ENCODE data around the gene PNPLA8. TPM values are rescaled to one million over a fixed set of nuclear protein-coding genes. Genes with fewer than 3 reads are reported as not detected.

The PNPLA8 gene
- total RNA-seq, 1 donor from 2014 or later = 12.1 TPM

DNA sequence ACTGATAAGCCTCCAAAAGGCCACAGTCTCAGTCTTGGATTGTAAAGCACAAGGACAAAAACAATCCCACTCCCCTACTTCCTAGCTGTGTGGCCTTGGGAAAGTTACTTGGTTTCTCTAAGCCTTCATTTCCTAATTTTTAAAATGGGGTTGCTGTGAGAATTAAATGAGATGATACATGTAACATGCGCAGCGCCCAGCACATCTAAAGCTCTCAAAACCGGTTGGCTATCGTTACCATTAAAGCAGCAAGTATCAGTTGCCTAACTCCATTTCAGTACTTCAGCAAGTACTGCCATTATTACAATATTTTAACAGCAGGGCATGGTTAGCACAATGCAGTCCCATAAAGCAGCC, 71.6 kb downstream of the PNPLA8 start:
- peaks cover 50% of the 10 kb centered on the region for H3K4me1 Mint-ChIP-seq
- peak overlapping the region; percentile 98 for H3K4me3 Mint-ChIP-seq
- no peaks in the 10 kb centered on the region for H3K9me3 Mint-ChIP-seq
- no peaks in the 10 kb centered on the region for H3K36me3 Mint-ChIP-seq (ENCODE audit: low read depth)
- H3K27me3 Mint-ChIP-seq (ENCODE audit: low read depth) = peaks cover 44% of the 10 kb centered on the region
- DNase-seq (ENCODE audit: low read depth, low spot score) = no peak
- TF ChIP-seq CTCF (conservative IDR thresholded peaks at IDR 0.05) = no peak
- H3K27ac Mint-ChIP-seq (ENCODE audit: unreplicated experiment) = peak overlapping the region; percentile 47

DNA sequence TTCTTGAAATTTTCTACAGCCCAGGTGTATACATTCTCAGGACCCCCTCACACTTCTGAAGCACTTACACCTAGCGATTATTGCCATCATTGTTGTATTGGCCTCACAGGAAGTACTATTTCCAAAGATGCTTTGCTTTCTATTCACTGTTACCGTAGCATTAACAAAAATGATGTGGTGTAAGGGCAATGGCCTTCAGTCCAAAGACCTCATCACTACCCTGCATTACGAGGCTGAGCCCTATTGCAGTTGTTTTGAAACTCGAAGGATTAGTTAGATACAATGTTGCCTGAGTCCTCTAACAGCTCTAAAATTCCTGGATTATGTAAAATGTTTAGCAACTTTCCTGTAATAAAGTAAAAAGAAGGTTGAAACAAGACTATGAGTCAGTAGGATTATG, 72.6 kb downstream of the PNPLA8 start:
- H3K4me3 Mint-ChIP-seq = peak overlapping the region; percentile 83
- no peak for TF ChIP-seq CTCF (conservative IDR thresholded peaks at IDR 0.05)
- H3K9me3 Mint-ChIP-seq = no peaks in the 10 kb centered on the region
- H3K27me3 Mint-ChIP-seq (ENCODE audit: low read depth) = peaks cover 37% of the 10 kb centered on the region
- H3K27ac Mint-ChIP-seq (ENCODE audit: unreplicated experiment) = no peak overlapping the region
- no peaks in the 10 kb centered on the region for H3K36me3 Mint-ChIP-seq (ENCODE audit: low read depth)
- H3K4me1 Mint-ChIP-seq = peaks cover 60% of the 10 kb centered on the region
- no peak for DNase-seq (ENCODE audit: low read depth, low spot score)

DNA sequence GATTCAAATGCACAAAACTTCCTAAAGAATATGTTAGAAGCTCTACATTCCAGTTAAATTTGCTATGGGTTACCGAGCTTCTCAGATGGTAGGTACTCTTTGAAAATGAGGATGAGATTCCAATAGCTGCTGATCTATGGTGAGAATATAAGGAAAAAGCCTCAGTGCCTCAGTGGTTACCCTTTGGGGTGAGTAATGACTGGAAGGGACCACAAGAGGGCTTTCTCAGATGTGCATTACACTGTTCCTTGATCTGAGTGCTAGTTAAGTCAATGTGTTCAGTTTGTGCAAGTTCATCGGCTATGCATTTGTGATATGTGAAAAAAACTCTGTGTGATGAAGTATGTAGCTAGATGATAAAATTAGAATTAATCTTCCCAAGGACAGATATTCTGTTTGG, 73.2 kb downstream of the PNPLA8 start:
- Mint-ChIP-seq H3K9me3 (no peaks in the 10 kb centered on the region), H3K27me3 (ENCODE audit: low read depth) (peaks cover 31% of the 10 kb centered on the region), H3K4me1 (peaks cover 66% of the 10 kb centered on the region), H3K27ac (ENCODE audit: unreplicated experiment) (no peak overlapping the region), H3K4me3 (peak overlapping the region; percentile 83), H3K36me3 (ENCODE audit: low read depth) (no peaks in the 10 kb centered on the region)
- DNase-seq (ENCODE audit: low read depth, low spot score) = no peak
- peak; percentile 68 for TF ChIP-seq CTCF (conservative IDR thresholded peaks at IDR 0.05)

DNA sequence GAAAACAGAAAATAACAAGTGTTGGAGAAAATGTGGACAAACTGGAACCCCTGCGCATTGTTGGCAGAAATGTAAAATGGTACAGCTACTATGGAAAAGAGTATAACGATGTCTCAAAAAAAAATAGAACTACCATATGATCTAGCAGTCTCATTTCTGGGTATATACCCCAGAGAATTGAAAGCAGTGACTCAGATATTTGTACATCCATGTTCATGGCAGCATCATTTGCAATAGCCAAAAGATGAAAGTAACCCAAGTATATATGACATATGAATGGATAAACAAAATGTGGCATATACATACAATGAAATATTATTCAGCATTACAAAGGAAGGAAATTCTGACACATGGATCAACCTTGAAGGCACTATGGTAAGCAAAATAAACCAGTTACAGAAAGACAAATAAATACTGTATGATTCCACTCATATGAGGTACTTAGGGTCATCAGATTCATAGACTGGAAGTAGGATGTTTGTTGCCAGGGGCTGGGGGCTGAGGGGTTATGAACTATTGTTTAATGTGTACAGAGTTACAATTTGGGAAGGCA, 74.6 kb downstream of the PNPLA8 start:
- H3K36me3 Mint-ChIP-seq (ENCODE audit: low read depth) = no peaks in the 10 kb centered on the region
- peaks cover 19% of the 10 kb centered on the region for H3K27me3 Mint-ChIP-seq (ENCODE audit: low read depth)
- DNase-seq (ENCODE audit: low read depth, low spot score) = no peak
- no peaks in the 10 kb centered on the region for H3K9me3 Mint-ChIP-seq
- TF ChIP-seq CTCF (conservative IDR thresholded peaks at IDR 0.05) = no peak
- H3K4me3 Mint-ChIP-seq = peak overlapping the region; percentile 28
- H3K27ac Mint-ChIP-seq (ENCODE audit: unreplicated experiment) = no peak overlapping the region
- H3K4me1 Mint-ChIP-seq = peaks cover 60% of the 10 kb centered on the region

DNA sequence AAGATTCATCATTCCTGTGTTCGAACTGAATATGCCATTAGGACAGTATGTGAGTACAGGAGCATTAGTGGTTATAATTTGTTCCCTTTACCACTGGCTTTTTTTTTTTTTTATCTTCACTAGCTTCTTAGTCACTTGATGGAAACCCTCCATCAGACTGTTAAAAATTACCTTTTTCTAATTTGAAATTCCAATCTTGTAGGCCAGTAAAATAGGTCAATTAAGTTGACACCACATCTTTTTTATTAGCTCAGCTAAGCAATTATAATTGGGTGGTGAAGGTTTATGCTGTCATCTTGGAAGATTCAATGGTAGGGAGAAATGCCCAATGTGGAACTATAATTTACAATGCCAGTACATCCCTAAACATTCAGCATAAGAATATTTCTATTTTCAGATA, 75.8 kb downstream of the PNPLA8 start:
- no peak for TF ChIP-seq CTCF (conservative IDR thresholded peaks at IDR 0.05)
- Mint-ChIP-seq H3K27ac (ENCODE audit: unreplicated experiment) (no peak overlapping the region), H3K9me3 (no peaks in the 10 kb centered on the region), H3K4me3 (peak overlapping the region; percentile 50), H3K27me3 (ENCODE audit: low read depth) (peaks cover 17% of the 10 kb centered on the region), H3K36me3 (ENCODE audit: low read depth) (no peaks in the 10 kb centered on the region), H3K4me1 (peaks cover 68% of the 10 kb centered on the region)
- no peak for DNase-seq (ENCODE audit: low read depth, low spot score)
